ENCODE data around the gene CACNA1C. TPM values are rescaled to one million over a fixed set of nuclear protein-coding genes. Genes with fewer than 3 reads are reported as not detected.

The CACNA1C gene
- total RNA-seq, 2 donors from 2014 or later, result 99.2 to 127 TPM

DNA sequence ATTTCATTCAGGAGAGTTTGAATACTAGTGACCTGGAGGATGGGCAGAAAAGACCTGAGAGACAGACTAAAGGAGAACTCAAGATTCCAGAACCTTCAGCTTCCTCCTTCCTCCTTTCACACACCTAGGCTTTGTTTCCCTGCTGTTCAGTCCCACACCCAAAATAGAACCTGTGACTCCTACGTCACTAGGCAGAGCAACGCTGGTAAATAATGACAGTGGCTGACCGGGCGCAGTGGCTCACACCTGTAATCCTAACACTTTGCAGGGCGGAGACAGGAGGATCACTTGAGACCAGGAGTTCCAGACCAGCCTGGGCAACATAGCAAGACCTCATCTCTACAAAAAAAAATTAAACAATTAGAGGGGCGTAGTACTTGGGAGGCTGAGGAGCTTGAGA lies 575.6 kb downstream of the CACNA1C start:
- intact Hi-C loops (cut with DNase I), result no loop called here
- DNase-seq (no peak), ATAC-seq (no peak)

DNA sequence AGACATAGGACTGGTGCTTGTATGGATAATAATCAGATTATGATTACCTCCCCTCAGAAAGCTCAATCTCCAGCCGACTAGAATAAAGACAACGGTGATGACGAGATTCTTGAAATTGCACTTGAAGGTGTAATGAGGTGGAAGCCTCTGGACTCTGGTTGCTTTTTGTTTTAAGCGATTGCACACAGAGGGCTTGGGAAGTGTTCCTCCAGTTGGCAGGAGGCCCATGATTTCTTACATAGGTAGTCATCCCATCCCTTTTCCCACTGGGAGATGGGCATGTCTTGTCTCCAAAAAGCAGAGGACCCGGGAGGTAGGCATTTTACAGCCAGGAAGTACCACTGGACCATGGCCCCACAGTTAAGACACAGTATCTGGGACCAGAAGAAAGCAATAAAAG lies 576.3 kb downstream of the CACNA1C start:
- DNase-seq (no peak), ATAC-seq (no peak)
- intact Hi-C loops (cut with DNase I), result no loop called here

DNA sequence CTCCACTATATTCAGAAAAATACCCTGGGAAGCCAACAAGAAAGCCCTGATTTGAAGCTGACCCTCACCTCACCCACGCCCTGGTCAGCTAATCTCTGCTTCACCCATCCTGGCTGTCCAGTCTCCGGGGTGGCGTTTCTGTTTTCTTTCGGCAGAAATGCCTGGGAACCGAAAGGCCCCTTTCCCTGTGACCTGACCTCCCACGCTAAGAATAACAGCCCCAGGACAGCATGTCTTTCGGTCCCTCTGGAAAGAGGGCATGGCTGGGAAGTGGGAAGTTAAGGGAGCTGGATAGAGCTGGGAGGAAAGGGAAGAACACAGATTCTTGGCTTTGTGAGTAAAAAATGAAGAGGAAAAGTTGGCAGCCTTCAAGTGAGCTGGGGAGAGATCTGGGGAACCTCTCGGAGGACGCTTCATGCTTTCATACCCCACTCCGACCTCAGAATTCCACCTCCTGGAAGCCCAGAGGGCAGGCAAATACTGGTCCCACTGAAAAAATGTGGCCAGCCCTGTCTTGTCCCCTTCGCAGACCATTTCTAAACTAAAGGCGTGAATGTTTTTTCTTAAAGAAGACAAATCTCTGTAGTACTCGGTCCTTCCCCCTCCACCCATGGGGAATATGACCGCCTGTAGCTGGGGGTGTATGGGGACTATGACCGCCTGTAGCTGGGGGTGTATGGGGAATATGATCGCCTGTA lies 579.0 kb downstream of the CACNA1C start:
- ATAC-seq (peak; percentile 53 to 70), DNase-seq (no peak)
- intact Hi-C loops (cut with DNase I), result no loop called here

DNA sequence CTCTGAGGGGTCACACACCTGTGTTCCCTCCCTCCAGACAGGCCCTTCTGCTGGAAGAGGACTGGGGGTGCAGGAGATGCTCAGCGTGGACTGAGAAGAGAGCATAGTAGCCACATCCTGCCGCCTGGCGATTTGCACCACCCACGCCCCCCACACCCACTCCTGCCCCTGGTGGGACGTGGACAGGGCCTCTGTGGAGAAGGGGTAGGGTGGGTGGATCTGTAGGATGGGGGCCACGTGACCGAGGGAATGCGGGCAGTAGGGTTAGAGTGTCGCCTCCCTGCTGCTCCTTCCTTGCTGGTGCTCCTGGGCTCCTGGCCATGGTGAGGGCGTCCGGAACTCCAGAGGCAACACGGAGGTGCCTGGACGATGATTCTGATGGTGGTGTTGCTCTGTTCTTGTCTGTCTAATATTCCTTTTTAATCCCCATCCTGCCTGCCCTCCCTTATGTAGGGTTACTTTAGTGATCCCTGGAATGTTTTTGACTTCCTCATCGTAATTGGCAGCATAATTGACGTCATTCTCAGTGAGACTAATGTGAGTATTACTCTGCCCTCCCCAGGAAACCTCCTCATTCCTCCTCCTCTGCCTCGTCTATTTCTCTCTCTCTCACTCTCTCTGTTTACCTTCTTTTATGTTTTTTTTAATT lies 580.5 kb downstream of the CACNA1C start:
- intact Hi-C loops (cut with DNase I), result no loop called here
- ATAC-seq (no peak), DNase-seq (no peak)

DNA sequence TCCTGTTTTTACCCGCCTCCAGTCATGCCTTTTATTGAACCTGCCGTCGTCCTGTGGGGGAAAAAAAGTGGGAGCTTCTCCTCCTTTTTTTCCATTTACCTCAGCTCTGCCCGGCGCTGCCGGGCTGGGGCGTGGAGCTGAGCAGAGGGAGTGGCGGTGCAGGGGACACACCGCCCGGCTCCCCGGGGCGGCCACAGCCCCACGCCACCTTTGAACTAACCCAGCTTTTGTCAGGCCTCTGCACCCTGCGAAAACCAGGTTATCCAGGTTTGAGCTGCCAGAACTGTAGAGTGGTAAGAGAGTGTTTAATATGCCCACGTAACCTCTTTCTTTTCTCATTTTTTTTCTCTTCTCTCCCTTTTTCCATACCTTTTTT lies 581.0 kb downstream of the CACNA1C start:
- DNase-seq, result no peak
- intact Hi-C loops (cut with DNase I), result no loop called here
- no peak for ATAC-seq

DNA sequence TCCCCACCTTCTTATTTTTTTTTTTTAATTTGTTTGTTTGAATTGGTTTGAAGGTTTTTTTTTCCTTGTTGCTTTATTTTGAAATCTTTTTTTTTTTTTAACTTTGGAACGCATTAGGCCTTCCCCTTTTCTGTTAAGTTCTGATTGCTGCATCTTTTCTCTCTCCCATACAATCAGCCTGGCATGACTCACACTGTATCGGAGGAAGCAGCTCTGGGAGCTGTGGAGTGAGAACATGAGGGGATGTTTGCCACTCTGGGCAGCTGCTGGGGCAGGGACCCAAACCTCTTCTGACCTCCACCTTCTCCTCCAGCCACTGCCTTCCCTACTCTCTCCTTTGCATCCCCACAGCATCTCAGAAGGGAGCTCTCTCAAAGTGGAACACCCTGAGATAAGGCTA lies 581.7 kb downstream of the CACNA1C start:
- DNase-seq (no peak), ATAC-seq (no peak)
- intact Hi-C loops (cut with DNase I), result no loop called here

DNA sequence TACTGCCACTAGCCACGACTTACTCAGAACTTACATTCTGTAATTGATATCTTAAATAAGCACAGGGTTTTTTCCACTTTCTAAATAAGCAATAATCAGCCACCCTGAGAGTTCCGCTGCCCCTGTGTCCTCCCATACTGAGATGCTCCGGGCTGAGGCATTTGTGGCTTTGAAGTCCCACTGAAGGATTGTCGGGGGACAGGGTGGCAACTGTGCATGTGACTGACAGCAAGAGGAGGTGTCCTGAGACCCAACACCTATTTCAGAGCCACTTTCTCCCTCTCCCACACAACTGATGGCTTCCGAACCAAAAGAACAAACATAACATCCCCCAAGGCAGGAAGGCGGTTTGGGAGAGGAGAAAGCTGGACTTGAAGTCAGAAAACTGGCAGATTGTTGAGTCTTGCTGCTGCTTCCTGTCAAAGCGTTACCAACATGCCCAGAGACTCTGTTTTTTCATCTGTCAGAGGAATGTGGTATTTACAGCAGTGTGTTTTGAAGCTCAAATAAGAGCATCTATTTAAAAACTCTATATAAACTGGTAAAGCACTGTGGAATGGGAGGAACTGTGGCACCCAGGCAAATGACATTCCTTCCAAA lies 584.1 kb downstream of the CACNA1C start:
- intact Hi-C loops (cut with DNase I), result no loop called here
- ATAC-seq, result no peak
- no peak for DNase-seq

DNA sequence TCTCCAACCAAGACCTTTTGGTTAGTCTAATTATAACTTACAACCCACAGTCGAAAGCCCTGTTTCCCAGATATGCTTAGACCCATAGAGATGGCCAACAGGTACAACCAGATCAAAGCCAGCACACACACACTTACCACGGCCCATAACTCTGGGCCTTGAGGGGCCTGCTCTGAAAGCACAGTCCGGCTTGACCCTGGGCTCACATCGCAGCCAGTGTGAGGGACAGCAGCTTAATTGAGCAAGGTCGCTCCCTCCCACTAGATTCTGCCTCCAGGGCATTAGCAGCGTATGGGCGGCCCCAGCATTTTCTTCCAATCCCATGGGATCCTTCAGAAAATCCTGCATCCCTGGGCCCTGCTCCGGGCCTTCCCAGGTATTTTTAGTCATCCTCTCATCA lies 584.6 kb downstream of the CACNA1C start:
- DNase-seq (no peak), ATAC-seq (no peak)
- intact Hi-C loops (cut with DNase I), result no loop called here

DNA sequence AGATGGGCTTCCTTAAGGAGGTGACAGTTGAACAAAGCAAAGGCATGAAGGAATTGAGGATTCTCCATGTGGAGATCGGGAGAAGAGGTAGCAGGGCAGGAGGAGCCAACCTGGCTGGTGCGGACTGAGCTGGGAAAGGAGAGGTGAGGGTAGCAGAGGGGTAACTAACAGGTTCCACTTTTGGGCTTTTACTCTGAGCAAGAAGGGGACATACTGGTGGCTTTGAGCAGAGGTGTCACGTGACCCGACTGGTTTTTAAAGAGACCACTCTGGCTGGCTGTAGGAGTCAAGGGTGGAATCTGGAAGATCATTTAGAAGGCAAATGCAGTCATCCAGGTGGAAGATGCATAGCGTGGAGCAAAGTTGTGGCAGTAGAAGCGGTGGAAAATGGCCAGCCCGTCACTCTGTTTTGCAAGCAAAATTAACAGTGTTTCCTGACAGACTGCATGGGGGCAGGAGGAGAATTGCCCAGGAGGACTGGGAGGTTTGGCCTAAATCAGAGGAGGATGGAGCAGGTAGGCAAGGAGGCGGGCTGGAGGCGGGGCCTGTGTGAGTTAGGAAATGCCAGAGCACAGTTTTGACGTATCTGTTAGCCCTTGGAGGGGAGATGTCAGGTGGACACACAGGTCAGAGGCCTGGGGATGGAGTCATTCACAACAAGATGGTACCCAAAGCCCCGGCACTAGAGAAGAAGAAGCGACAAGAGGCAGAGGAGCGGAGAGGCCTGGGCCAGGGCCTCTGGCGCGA lies 585.7 kb downstream of the CACNA1C start:
- DNase-seq (no peak), ATAC-seq (no peak)
- intact Hi-C loops (cut with DNase I), result no loop called here

DNA sequence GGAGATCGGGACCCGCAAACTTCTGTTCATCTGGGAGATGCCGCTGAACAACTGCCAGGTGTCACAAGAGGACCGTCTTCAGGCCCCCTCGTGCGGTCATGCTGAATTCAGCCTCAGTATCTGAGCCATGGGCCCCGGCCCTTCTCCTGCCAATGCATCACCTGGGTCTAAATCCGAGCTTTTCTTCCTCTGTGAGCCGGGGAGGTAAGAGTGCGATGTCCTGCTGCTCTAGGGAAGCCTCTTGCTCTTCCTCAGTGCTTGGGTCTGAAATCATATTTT lies 586.2 kb downstream of the CACNA1C start:
- intact Hi-C loops (cut with DNase I), result no loop called here
- no peak for DNase-seq

DNA sequence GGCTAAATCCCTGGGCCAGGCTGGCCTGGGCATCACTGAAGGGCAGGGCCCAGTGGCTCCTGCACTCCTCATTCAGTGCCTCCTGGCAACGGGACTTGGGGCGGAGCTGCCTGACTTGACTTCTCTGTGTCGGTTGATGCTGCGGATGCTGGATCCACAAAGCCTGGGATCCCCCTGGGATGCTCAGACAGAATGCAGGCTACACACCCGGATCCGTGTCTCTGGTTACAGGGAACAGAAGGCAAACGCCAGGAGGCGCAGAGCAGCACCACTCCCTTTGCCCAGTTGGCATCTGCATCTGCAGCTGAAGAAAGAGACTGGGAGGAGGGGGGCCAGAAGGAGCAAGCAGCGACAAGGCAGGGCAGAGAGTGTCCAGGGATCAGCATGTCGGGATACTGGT lies 587.5 kb downstream of the CACNA1C start:
- DNase-seq (peak; percentile 36), ATAC-seq (peak in 1 of 2 donors; percentile 20)
- intact Hi-C loops (cut with DNase I), result no loop called here

More for the DNA sequence above, 586.2 kb downstream of the CACNA1C start:
- no peak for ATAC-seq

DNA sequence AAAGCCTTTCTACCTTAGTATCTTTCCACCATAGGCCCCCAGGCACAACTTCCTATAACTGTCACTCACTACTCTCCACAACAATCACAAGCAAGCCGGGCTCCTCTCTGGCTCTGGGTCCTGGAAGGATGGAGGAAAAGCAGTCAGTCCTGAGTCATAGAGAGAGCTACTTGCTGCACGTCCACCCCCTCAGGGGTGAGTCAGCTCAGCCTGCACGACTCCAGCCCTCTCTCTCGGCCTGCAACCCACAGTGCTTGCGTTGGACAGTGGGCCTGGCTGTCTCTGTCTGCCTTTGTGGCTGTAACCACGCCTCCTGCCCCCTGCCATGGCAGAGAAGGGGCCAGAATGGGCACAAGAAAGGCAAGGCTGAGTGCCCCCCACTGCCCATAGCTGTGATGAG lies 587.9 kb downstream of the CACNA1C start:
- peak; percentile 82 for DNase-seq
- peak; percentile 80 to 98 for ATAC-seq
- intact Hi-C loops (cut with DNase I), result no loop called here

DNA sequence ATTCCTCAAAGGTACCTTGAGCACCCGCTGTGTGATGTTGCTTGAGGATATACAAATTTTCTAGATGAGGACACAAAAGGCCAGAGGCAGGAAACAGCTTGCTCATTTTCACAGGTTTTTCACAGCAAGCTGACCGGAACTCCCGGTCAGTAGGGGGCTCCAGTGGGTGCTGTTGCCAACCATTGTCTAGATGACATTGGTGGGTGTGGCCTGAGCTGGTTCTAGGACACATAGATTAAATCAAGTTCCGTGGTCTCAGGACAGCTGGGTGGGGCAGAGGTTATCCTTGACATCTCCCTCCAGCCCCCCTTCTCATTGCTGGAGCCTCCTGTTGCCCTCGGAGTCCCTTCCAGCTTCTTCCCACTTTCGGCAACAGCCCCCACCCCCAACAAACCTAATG lies 588.4 kb downstream of the CACNA1C start:
- peak; percentile 43 for DNase-seq
- intact Hi-C loops (cut with DNase I), result no loop called here
- peak; percentile 14 to 28 for ATAC-seq

DNA sequence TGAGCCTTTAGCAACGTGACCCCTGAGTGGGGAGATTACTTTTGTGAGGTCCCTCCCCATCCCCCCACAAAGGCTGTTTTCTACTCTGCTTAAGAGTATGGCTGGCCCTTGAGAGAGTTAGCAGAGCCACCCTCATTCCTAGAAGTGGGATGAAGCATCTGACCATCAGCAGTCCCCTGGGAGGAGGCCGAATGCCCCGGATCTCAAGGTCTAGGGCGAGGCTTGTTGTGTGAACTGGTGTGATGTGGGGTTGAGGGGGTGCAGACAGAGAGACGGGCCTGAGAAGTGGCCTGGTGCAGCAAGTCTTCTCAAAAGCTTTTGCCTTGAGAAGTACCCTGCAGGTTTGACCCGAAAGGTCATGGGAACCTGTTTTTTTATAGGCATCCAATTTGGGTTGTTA lies 589.0 kb downstream of the CACNA1C start:
- ATAC-seq, result no peak
- no peak for DNase-seq
- intact Hi-C loops (cut with DNase I), result no loop called here

DNA sequence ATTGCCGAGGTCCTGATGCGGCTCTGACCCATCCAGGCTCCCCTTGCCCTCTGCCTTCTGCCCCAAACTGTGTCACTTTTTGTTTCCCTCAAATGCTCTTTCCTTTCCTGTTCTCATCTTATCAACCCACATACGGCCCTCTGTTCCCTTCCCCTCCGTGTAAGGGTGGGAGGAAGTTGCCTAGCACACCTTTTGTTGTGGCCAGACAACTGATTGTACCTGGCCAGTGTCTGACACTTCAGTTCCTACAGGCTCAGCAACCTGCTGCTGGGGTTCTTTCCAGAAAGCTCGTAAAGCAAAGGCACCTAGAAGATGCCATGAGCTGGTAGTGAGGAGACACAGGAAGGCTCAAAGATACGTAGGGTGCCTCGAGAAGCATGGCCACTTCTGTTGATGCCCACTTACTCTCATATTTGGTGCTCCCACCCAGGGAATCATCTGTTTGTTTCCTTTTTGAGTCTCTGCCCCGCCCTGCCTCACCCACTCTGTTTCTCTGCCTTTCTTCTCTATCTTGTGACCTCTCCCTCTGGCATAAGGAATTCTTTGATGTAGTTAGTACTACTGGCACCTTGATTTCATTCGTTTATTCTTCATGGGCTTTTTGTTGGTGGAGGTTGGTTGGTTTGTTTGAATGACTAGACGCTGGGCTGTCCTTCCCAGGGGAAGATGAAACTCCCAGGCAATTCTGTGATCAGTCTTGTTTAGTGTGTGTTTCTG lies 589.5 kb downstream of the CACNA1C start:
- no peak for ATAC-seq
- intact Hi-C loops (cut with DNase I), result no loop called here
- no peak for DNase-seq

DNA sequence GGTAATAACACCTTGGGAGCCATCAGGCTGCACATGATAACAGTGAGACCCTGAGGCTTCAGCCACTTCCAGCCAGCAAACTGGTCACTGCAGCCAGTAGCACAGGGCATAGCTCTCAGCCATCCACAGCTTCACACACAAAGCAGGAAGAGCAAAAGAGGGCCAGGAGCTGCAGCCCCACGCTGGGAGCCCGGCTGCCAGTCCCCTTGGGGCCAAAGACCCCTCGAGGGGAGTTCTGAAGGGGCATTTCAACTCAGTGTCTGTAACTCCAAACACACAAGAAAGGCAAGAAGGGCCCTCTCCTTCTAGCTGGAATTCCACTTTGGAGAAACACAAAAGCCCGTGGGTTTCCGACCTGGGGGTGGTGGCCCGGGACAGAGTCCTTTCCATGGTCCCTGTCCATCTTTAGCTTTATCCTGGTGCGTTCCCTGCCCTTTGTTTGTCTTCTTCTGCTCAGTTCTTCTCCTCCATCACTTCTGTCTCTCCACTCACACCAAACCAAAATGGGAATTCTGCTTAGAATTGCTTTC lies 590.2 kb downstream of the CACNA1C start:
- no peak for ATAC-seq
- intact Hi-C loops (cut with DNase I), result no loop called here
- DNase-seq, result no peak

DNA sequence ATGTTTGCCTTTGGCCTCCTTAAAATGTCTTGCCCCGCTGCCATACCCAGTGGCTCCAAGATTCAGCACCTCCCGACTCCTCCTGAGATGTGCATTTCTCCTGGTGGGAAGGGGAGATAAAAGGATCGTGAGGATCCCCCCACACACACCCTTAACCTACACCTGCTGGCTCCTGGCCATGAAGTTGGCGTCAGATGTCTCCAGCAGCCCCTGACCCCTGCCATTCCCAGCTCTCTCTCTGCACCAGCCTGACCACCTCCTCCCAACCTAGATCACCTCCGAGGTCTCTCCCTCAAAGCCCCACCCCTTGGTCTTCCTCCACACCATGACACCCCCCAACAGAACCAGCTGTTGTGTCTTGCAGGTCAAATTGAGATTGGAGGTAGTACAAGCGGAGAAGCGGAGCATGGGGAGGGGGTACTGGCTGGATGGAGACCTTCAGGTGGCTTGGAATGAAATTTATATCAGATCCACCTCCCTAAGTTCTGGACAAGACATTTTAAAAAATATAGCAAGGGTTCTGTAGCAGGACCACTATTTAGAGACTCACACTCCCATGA lies 590.9 kb downstream of the CACNA1C start:
- no peak for DNase-seq
- no peak for ATAC-seq
- intact Hi-C loops (cut with DNase I), result no loop called here

DNA sequence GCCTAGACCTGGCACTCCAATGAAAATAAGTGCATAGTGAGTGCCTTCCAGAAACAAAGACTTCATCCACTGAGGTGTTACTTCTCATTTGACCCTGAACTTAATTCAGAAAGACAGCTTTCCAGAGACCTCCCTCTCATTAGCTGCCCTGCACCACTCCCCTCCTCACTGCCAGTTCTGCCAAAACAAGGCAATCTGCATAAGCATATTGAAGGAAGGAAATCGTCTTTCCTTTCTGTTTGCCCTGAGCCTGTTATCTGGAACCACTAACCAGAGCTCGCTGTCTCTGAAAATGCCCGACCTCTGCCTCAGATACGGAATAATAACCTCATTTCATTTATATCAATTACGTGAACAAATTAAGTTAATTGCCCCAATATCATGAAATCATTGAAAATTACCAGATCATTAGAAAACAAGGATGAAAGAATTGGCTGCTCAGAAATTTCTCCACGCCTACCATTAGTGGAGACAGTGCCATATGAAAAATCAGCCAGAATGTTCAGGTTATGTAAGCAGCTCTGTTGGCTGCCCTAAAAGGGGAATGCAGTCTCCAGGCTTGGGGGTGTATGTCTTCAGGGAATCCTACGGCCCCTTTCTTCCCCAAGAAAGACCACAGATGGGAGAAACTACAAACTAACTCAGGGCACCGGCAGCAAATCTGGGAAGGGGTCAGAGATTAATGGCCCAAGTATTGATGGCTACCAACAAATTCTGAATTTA lies 592.1 kb downstream of the CACNA1C start:
- no peak for DNase-seq
- intact Hi-C loops (cut with DNase I), result no loop called here
- no peak for ATAC-seq

DNA sequence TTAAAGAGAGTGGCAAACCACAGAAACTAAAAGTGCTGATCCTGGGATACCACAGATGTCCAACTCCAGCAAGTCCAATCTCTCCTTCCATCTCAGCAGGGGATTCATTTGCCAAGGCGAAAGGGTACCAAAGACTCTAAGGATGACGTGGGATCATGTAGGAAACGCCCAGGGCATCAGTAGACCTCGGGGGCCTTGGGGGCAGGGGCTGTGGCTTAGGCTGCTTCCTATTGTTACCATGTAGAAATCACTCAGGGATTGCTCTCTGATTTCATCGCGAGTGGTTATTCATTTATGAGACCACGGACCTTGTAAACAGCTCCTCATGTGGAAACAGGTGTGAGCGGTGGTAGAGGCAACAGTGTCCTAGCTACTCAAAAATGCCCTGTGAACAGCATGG lies 592.7 kb downstream of the CACNA1C start:
- ATAC-seq, result no peak
- intact Hi-C loops (cut with DNase I), result no loop called here
- no peak for DNase-seq

All from left cardiac atrium (tissue), 4 donors.